HG03432 (cell line): ENCODE data around the gene CELF5.

ENCODE experiments used
- ATAC-seq: cut with Tn5 transposase; IDR thresholded peaks from one replicate; pipeline ENCODE4 v1.9.1; 2021; ENCODE audit warnings: mild to moderate bottlenecking, moderate library complexity; ENCODE audit not compliant: unreplicated experiment

Gene CELF5

GRCh38 chr19:3236272-3236671, 11.8 kb downstream of the CELF5 start:
- ATAC-seq = no peak

DNA sequence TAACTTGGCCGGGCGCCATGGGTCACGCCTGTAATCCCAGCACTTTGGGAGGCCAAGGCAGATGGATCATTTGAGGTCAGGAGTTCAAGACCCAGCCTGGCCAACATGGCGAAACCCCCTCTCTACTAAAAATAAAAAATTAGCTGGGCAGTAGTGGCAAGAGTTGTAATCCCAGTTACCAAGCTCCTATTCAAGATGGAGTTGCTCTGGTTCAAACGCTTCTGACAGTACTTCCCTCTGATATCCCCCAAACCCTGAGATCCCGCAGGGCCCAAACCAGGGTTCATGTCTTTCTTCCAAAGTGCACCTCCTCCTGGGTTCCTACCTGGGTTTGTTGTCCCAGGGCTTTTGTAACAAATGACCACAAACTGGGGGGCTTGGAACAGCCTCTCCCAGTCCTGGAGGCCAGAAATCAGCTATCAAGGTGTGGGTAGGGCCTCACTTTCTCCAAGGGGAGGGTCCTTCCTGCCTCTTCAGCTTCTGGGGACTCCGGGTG, 13.7 kb downstream of the CELF5 start:
- ATAC-seq = no peak

GRCh38 chr19:3239367-3239766, 14.9 kb downstream of the CELF5 start:
- ATAC-seq = no peak

- no peak for ATAC-seq
These were observed 19.6 kb downstream of the CELF5 start for GRCh38 chr19:3243819-3244700.

DNA sequence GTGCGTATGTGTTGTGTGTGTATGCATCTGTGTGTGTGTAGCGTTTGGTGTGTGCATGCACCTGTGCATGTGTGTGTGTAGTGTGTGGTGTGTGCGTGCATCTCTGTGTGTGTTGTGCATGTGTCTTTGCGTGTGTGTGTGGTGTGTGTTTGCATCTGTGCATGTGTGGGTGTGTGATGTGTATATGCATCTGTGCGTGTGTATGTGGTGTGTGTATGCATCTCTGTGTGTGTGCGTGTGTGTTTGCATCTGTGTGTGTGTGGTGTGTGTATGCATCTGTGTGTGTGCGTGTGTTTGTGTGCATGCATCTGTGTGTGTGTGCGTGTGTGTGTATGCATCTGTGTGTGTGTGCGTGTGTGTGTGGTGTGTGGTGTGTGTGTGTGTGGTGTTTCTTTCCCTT, 20.6 kb downstream of the CELF5 start:
- no peak for ATAC-seq

- ATAC-seq = no peak
These were observed 24.4 kb downstream of the CELF5 start for GRCh38 chr19:3248728-3249326.

DNA sequence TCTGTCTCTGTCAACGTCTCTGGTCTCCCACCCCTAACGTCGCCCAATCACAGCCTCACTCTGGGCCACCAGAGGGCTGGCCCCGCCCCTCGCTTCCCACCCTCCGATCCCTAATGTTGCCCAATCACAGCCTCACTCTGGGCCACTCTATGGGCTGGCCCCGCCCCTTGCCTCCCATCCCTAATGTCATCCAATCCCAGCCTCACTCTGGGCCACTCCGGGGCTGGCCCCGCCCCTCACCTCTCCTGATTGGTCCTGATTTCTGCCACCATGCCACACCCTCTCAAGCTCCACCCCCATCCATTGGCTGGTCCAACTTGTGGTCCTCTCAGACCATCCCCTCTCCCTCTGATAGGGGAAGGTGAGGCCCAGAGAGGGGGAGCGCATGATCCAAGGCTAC, 24.9 kb downstream of the CELF5 start:
- ATAC-seq = no peak

- ATAC-seq = no peak
These were observed 26.2 kb downstream of the CELF5 start for GRCh38 chr19:3250675-3251074.

- ATAC-seq = no peak
These were observed 26.8 kb downstream of the CELF5 start for GRCh38 chr19:3251229-3251628.

DNA sequence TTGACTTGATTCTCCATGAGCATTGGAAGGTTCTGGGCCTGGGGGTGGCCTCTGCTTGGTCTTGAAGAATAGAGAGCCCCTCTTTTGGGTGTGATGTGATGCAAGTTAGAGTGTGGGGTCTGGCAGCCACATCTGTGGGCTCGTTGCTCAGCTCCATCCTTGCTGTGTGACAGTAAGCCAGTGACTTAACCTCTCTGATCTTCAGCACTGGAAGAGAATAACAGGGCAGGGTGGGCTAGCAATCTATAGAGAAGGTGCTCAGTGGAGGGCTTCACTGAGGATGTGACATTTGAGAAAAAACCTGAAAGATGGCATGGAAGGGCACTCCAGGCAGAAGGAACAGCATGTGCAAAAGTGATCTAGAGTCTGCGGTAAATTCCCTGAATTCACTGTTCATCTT, 28.2 kb downstream of the CELF5 start:
- no peak for ATAC-seq

GRCh38 chr19:3253270-3253669, 28.8 kb downstream of the CELF5 start:
- ATAC-seq = no peak

DNA sequence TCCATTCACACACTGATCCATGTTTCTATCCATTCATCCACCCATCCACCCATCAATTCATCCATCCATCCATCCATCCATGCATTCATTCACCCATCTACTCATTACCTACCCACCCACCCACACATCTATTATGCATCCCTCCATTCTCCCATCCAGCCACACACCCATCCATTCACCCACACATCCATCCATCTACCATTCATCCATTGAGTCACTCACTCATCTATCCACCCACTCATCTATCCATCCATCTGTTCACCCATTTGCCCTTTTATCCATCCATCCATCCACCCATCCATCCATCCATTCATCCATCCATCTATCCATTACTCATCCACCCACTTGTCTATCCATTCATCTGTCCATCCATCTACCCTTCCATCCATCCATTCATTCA, 30.1 kb downstream of the CELF5 start:
- ATAC-seq = no peak

DNA sequence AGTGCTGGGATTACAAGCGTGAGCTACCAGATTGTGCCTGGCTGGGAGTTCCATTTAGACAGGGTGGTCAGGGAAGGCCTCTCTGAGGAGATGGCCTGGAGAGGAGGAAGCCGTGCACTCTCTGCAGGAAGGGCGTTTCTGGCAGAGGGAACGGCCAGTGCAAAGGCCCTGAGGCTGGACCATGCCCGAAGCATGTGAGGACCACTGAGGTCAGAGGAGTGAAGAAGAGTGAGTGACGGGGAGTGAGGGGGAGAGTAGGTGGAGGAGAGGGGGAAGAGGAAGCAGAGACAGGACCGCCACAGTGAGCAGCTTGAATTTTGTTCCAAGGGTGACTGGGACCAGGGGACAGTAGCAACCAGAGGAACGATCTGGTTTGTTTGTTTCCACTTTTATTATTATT, 32.6 kb downstream of the CELF5 start:
- no peak for ATAC-seq

DNA sequence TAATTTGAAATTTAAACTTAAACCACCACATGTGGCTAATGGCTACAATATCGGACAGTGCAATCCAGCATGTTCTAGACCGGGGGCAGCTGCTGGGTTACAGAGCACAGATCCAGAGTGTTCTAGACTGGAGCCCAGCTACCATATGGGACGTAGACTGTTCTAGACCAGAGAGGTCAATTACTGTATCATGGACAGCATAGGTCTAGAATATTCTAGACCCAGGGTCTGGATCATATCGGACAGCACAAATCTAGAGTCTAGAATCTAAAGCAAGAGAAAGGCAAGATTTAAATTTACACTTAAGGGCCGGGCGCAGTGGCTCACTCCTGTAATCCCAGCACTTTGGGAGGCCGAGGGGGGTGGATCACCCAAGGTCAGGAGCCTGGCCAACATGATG, 37.9 kb downstream of the CELF5 start:
- no peak for ATAC-seq

- no peak for ATAC-seq
These were observed 39.4 kb downstream of the CELF5 start for GRCh38 chr19:3263866-3264265.

GRCh38 chr19:3265432-3265831, 41.0 kb downstream of the CELF5 start:
- ATAC-seq = no peak

DNA sequence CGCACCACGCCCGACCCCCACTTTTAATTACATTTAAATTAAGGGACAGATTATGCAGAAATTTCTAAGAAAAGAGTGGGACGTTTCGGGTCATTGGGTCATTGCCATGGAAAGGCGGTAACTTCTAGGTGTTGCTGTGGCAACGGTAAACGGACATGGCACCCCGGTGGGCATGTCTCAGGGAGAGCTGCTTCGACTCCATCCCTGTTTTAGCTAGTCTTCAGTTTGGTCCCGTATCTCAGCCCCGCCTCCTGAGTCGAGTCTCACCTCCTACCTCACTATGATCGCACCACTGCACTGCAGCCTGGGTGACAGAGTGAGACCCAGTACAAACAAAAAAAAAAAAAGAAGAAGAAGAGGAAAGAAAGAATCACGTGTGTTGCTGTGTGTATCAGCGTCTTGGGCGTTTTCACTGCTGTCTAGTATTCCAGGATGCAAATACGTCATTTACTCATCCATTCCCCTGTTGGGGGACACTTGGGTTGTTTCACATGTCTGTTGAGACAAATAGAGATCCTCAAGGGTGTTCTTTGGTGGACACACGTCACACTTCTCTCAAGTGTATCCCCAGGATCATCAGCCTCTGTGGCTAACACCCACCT, 41.7 kb downstream of the CELF5 start:
- no peak for ATAC-seq

- ATAC-seq = no peak
These were observed 42.5 kb downstream of the CELF5 start for GRCh38 chr19:3266792-3267514.

DNA sequence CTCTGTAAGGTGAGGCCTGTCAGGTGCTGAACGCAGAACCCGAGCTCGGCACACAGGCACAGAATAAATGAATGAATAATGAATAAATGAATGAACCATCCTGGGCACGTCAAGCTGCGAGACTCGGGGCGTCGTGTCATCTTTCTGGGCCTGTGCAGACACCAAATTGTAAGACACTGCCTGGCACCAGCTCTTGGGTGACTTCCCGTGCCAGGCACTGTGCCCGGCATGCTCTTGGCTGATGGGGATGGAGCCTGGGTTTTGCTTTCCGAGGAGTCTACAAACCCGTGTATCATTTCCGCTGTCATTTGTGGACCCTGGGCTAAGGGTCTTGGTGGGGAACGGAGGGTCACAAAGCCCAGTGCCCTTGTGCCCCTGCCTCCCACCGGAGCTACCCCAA, 43.9 kb downstream of the CELF5 start:
- ATAC-seq = no peak

GRCh38 chr19:3268763-3269162, 44.3 kb downstream of the CELF5 start:
- ATAC-seq = no peak

GRCh38 chr19:3269916-3270671, 45.6 kb downstream of the CELF5 start:
- no peak for ATAC-seq
